C4-2B (cell line): Measurements from ENCODE around the gene PPP1CA.

ENCODE experiments used
- ZFX ChIP-seq: fragments of 450-650 bp; IDR thresholded peaks from 2 replicates; pipeline ENCODE4 v1.6.1; 2017
- TF ChIP-seq, protein P1 (sequence below): fragments of 450-650 bp; conservative IDR thresholded peaks from 2 replicates; pipeline ENCODE4 v1.5.1; 2017; ENCODE audit warnings: mild to moderate bottlenecking

DNA sequence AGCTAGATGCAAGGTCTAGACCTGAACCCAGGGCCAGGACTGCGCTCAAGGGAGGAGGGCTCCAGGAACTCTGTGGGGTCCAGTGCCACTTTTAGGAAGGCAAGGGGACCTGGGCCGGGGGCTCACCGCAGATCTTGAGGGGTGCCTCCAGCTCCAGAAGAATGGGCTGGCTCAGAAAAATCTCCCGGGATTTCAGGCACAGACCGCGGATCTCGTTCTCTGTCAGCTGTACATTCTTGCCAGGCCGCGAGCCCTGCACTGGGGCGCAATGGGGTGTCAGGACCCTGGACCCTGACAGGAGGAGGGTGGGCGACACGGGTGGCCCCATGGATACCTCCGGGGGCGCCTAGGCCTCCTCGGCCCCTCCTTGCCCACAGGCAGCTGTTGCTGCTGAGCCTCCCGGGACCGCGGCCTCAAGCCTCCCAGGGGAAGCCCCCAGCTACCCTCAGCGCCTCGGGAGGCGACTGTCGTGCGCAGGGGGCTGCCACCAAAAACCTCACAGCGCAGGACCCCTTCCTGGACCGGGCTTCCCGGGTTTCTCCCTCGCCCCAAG, 640 bp downstream of the PPP1CA start:
- TF ChIP-seq, protein P1, sequence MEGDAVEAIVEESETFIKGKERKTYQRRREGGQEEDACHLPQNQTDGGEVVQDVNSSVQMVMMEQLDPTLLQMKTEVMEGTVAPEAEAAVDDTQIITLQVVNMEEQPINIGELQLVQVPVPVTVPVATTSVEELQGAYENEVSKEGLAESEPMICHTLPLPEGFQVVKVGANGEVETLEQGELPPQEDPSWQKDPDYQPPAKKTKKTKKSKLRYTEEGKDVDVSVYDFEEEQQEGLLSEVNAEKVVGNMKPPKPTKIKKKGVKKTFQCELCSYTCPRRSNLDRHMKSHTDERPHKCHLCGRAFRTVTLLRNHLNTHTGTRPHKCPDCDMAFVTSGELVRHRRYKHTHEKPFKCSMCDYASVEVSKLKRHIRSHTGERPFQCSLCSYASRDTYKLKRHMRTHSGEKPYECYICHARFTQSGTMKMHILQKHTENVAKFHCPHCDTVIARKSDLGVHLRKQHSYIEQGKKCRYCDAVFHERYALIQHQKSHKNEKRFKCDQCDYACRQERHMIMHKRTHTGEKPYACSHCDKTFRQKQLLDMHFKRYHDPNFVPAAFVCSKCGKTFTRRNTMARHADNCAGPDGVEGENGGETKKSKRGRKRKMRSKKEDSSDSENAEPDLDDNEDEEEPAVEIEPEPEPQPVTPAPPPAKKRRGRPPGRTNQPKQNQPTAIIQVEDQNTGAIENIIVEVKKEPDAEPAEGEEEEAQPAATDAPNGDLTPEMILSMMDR, result no peak
- TF ChIP-seq ZFX, result peak; percentile 36; the same call in 1 of the 2 replicates
